ENCODE measurements around the gene NUDT3.

GRCh38 chr6:34332251-34333198 lies 59.9 kb downstream of the NUDT3 start:
- TF ChIP-seq CTCF (IDR thresholded peaks at IDR 0.05) (no peak), POLR2A (IDR thresholded peaks at IDR 0.05) (no peak)

Data from ovary (tissue), 3 donors.